ENCODE measurements around the gene CLP1. TPM values are rescaled to one million over a fixed set of nuclear protein-coding genes. Genes with fewer than 3 reads are reported as not detected.
"Not testable (repeated sequence)": the region's sequence is repeated elsewhere in the genome, so short reads cannot be mapped to it uniquely, and the experiment has no call there.

The CLP1 gene
- total RNA-seq, 1 donor from 2014 or later = 31.1 TPM

GRCh38 chr11:57650739-57651090 is 6.8 kb upstream of the CLP1 start:
- Mint-ChIP-seq H3K9me3 (ENCODE audit: unreplicated experiment) (no peaks in the 10 kb centered on the region), H3K4me1 (ENCODE audit: unreplicated experiment) (peaks cover 59% of the 10 kb centered on the region), H3K4me3 (ENCODE audit: unreplicated experiment) (peak overlapping the region; percentile 10), H3K27ac (ENCODE audit: unreplicated experiment) (peak overlapping the region; percentile 62), H3K27me3 (ENCODE audit: unreplicated experiment) (peaks cover 29% of the 10 kb centered on the region), H3K36me3 (ENCODE audit: low read depth, unreplicated experiment) (peaks cover 3% of the 10 kb centered on the region)
- DNase-seq (ENCODE audit: low spot score) = no peak
- no peak for TF ChIP-seq CTCF (IDR thresholded peaks at IDR 0.05; ENCODE audit: unreplicated experiment)

GRCh38 chr11:57651408-57651807 is 6.2 kb upstream of the CLP1 start:
- no peak for TF ChIP-seq CTCF (IDR thresholded peaks at IDR 0.05; ENCODE audit: unreplicated experiment)
- H3K36me3 Mint-ChIP-seq (ENCODE audit: low read depth, unreplicated experiment) = peaks cover 2% of the 10 kb centered on the region
- no peak overlapping the region for H3K4me3 Mint-ChIP-seq (ENCODE audit: unreplicated experiment)
- peaks cover 53% of the 10 kb centered on the region for H3K4me1 Mint-ChIP-seq (ENCODE audit: unreplicated experiment)
- peaks cover 27% of the 10 kb centered on the region for H3K27me3 Mint-ChIP-seq (ENCODE audit: unreplicated experiment)
- H3K9me3 Mint-ChIP-seq (ENCODE audit: unreplicated experiment) = no peaks in the 10 kb centered on the region
- H3K27ac Mint-ChIP-seq (ENCODE audit: unreplicated experiment) = peak overlapping the region; percentile 62
- DNase-seq (ENCODE audit: low spot score) = no peak

GRCh38 chr11:57652230-57652629 is 5.3 kb upstream of the CLP1 start:
- not testable (repeated sequence) for H3K36me3 Mint-ChIP-seq (ENCODE audit: low read depth, unreplicated experiment); H3K9me3 Mint-ChIP-seq (ENCODE audit: unreplicated experiment); H3K27ac Mint-ChIP-seq (ENCODE audit: unreplicated experiment); DNase-seq (ENCODE audit: low spot score); H3K4me3 Mint-ChIP-seq (ENCODE audit: unreplicated experiment)
- Mint-ChIP-seq H3K27me3 (ENCODE audit: unreplicated experiment) (peaks cover 29% of the 10 kb centered on the region), H3K4me1 (ENCODE audit: unreplicated experiment) (peaks cover 51% of the 10 kb centered on the region)

GRCh38 chr11:57652662-57653061 is 4.9 kb upstream of the CLP1 start:
- DNase-seq (ENCODE audit: low spot score) = no peak
- peaks cover 48% of the 10 kb centered on the region for H3K4me1 Mint-ChIP-seq (ENCODE audit: unreplicated experiment)
- peak overlapping the region; percentile 52 for H3K4me3 Mint-ChIP-seq (ENCODE audit: unreplicated experiment)
- H3K9me3 Mint-ChIP-seq (ENCODE audit: unreplicated experiment) = no peaks in the 10 kb centered on the region
- H3K27me3 Mint-ChIP-seq (ENCODE audit: unreplicated experiment) = peaks cover 26% of the 10 kb centered on the region
- TF ChIP-seq CTCF (IDR thresholded peaks at IDR 0.05; ENCODE audit: unreplicated experiment) = no peak
- no peaks in the 10 kb centered on the region for H3K36me3 Mint-ChIP-seq (ENCODE audit: low read depth, unreplicated experiment)
- H3K27ac Mint-ChIP-seq (ENCODE audit: unreplicated experiment) = peak overlapping the region; percentile 78

- H3K36me3 Mint-ChIP-seq (ENCODE audit: low read depth, unreplicated experiment) = no peaks in the 10 kb centered on the region
- no peak for TF ChIP-seq CTCF (IDR thresholded peaks at IDR 0.05; ENCODE audit: unreplicated experiment)
- peak overlapping the region; percentile 78 for H3K27ac Mint-ChIP-seq (ENCODE audit: unreplicated experiment)
- no peak for DNase-seq (ENCODE audit: low spot score)
- peak overlapping the region; percentile 52 for H3K4me3 Mint-ChIP-seq (ENCODE audit: unreplicated experiment)
- peaks cover 21% of the 10 kb centered on the region for H3K27me3 Mint-ChIP-seq (ENCODE audit: unreplicated experiment)
- no peaks in the 10 kb centered on the region for H3K9me3 Mint-ChIP-seq (ENCODE audit: unreplicated experiment)
- peaks cover 47% of the 10 kb centered on the region for H3K4me1 Mint-ChIP-seq (ENCODE audit: unreplicated experiment)
Measured at GRCh38 chr11:57653163-57653562, 4.4 kb upstream of the CLP1 start.

GRCh38 chr11:57656885-57657193 is 723 bp upstream of the CLP1 start:
- TF ChIP-seq CTCF (IDR thresholded peaks at IDR 0.05; ENCODE audit: unreplicated experiment) = no peak
- no peaks in the 10 kb centered on the region for H3K9me3 Mint-ChIP-seq (ENCODE audit: unreplicated experiment)
- H3K4me1 Mint-ChIP-seq (ENCODE audit: unreplicated experiment) = peaks cover 30% of the 10 kb centered on the region
- H3K27ac Mint-ChIP-seq (ENCODE audit: unreplicated experiment) = peak overlapping the region; percentile 93
- H3K36me3 Mint-ChIP-seq (ENCODE audit: low read depth, unreplicated experiment) = peaks cover 14% of the 10 kb centered on the region
- H3K4me3 Mint-ChIP-seq (ENCODE audit: unreplicated experiment) = peak overlapping the region; percentile 34
- H3K27me3 Mint-ChIP-seq (ENCODE audit: unreplicated experiment) = peaks cover 4% of the 10 kb centered on the region
- no peak for DNase-seq (ENCODE audit: low spot score)

Measured in endothelial cell (in vitro differentiated cells).